HL-60 (cell line): ENCODE results near the gene AMTN.
"Not testable (repeated sequence)": the region's sequence is repeated elsewhere in the genome, so short reads cannot be mapped to it uniquely, and the experiment has no call there.

ENCODE experiments used
- GABPA ChIP-seq: IDR thresholded peaks from 2 replicates; pipeline ENCODE4 v1.6.1; 2012; ENCODE audit warnings: low read depth
- POLR2AphosphoS5 ChIP-seq: IDR thresholded peaks from 2 replicates; pipeline ENCODE4 v1.6.1; 2012; ENCODE audit warnings: low read depth
- TF ChIP-seq, protein P1 (sequence below): IDR thresholded peaks from one replicate; pipeline ENCODE4 v1.5.1; 2011; ENCODE audit warnings: low read length, control low read depth, inconsistent platforms; ENCODE audit not compliant: insufficient read depth

- TF ChIP-seq GABPA, POLR2AphosphoS5: not testable (repeated sequence)
- TF ChIP-seq, protein P1, sequence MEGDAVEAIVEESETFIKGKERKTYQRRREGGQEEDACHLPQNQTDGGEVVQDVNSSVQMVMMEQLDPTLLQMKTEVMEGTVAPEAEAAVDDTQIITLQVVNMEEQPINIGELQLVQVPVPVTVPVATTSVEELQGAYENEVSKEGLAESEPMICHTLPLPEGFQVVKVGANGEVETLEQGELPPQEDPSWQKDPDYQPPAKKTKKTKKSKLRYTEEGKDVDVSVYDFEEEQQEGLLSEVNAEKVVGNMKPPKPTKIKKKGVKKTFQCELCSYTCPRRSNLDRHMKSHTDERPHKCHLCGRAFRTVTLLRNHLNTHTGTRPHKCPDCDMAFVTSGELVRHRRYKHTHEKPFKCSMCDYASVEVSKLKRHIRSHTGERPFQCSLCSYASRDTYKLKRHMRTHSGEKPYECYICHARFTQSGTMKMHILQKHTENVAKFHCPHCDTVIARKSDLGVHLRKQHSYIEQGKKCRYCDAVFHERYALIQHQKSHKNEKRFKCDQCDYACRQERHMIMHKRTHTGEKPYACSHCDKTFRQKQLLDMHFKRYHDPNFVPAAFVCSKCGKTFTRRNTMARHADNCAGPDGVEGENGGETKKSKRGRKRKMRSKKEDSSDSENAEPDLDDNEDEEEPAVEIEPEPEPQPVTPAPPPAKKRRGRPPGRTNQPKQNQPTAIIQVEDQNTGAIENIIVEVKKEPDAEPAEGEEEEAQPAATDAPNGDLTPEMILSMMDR: not testable (repeated sequence)
These were observed 16.5 kb upstream of the AMTN start for GRCh38 chr4:70501838-70502237.
